ENCODE data around the gene CCDC141. TPM values are rescaled to one million over a fixed set of nuclear protein-coding genes. Genes with fewer than 3 reads are reported as not detected.

The CCDC141 gene
- total and polyA plus RNA-seq, 7 donors = under 0.01 to 8.6 (median 3.8) TPM; not detected in 1

DNA sequence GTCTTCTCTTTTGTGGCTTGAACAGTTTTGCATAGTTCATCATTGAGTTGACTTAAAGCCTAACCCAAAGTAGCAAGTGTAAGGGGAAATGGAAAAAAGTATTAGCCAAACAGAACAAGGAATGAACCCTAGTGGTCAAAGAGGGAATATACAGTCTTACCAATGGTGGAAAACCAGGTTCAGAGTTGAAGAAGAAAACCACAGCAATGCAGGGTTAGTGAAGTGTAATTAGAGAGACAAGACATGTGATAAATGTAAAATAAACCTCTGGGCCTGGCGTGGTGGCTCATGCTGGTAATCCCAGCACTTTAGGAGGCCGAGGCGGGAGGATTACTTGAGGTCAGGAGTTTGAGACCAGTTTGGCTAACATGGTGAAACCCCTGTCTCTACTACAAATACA, 245.1 kb downstream of the CCDC141 start:
- no peaks in the 10 kb centered on the region for H3K9me3 ChIP-seq
- H3K4me3 ChIP-seq = no peak overlapping the region
- no peak overlapping the region for H3K27ac ChIP-seq
- intact Hi-C loops (cut with DNase I) = no loop called here
- no peaks in the 10 kb centered on the region for H3K36me3 ChIP-seq
- H3K27me3 ChIP-seq = no peaks in the 10 kb centered on the region
- no peaks in the 10 kb centered on the region for H3K4me1 ChIP-seq
- WGBS, 2 donors = 70 to 82% methylated on average over 3 of the region's 3 CpGs
- no peak for DNase-seq
- TF ChIP-seq POLR2AphosphoS5 (IDR thresholded peaks at IDR 0.05) (no peak), POLR2A (IDR thresholded peaks at IDR 0.05) (no peak), EP300 (IDR thresholded peaks at IDR 0.05) (no peak)
- TF ChIP-seq, protein P1, sequence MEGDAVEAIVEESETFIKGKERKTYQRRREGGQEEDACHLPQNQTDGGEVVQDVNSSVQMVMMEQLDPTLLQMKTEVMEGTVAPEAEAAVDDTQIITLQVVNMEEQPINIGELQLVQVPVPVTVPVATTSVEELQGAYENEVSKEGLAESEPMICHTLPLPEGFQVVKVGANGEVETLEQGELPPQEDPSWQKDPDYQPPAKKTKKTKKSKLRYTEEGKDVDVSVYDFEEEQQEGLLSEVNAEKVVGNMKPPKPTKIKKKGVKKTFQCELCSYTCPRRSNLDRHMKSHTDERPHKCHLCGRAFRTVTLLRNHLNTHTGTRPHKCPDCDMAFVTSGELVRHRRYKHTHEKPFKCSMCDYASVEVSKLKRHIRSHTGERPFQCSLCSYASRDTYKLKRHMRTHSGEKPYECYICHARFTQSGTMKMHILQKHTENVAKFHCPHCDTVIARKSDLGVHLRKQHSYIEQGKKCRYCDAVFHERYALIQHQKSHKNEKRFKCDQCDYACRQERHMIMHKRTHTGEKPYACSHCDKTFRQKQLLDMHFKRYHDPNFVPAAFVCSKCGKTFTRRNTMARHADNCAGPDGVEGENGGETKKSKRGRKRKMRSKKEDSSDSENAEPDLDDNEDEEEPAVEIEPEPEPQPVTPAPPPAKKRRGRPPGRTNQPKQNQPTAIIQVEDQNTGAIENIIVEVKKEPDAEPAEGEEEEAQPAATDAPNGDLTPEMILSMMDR (IDR thresholded peaks at IDR 0.05) = peak in 1 of 4 experiments; percentile 9

DNA sequence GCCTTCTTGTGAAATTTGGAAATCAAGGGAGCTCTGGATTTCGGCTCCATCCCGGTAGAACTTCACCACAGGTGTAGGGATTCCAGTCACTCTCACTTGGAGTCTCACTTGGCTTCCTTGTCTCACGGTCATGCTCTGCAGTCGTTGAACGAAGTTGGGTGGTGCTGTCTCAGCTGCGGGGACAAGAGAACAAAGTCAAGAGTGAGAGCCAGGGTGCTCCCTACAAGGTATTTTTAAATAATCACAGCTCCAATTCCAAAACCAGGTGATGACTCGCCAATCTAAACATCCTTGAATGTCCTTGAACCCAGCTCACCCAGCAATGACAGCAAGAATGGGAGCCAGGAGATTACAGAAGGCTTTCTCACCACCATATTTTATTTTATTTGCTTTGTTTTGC, 249.4 kb downstream of the CCDC141 start:
- Histone ChIP-seq H3K4me1 (no peaks in the 10 kb centered on the region), H3K27me3 (no peaks in the 10 kb centered on the region), H3K4me3 (no peak overlapping the region), H3K27ac (no peak overlapping the region), H3K9me3 (no peaks in the 10 kb centered on the region), H3K36me3 (no peaks in the 10 kb centered on the region)
- TF ChIP-seq, protein P1 (IDR thresholded peaks at IDR 0.05) = no peak
- DNase-seq = no peak
- intact Hi-C loops (cut with DNase I) = no loop called here
- WGBS, 2 donors = 81 to 92% methylated on average over 7 of the region's 7 CpGs

DNA sequence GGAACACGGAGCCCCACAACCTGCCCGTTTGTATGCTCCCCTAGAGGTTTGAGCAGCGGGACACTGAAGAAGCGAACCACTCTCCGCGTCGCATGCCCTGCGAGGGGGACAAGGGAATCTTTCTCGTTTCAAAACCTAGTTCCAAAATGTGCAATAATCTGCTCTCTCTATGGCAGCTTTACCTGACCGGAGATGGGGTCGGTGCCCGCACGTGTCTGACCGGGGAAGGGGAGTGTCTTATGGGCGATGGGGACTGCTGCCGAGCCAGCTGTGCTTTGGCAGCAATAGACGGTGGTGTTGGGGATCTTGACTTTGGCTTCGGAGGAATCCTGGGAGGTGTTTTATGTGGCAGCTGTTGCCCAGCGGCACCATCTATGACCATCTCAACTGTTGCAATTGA, 250.6 kb downstream of the CCDC141 start:
- Histone ChIP-seq H3K4me1 (no peaks in the 10 kb centered on the region), H3K9me3 (no peaks in the 10 kb centered on the region), H3K4me3 (no peak overlapping the region), H3K27me3 (no peaks in the 10 kb centered on the region), H3K27ac (no peak overlapping the region), H3K36me3 (no peaks in the 10 kb centered on the region)
- no peak for DNase-seq
- TF ChIP-seq POLR2A (IDR thresholded peaks at IDR 0.05) (no peak), POLR2AphosphoS5 (IDR thresholded peaks at IDR 0.05) (no peak), EP300 (IDR thresholded peaks at IDR 0.05) (no peak)
- TF ChIP-seq, protein P1 (IDR thresholded peaks at IDR 0.05) = no peak
- intact Hi-C loops (cut with DNase I) = loop anchor here (10.0 kb wide), 1 partner anchor 945 kb away; no protein-coding TSS in a partner anchor
- WGBS, 2 donors = 91 to 94% methylated on average over 19 of the region's 19 CpGs

DNA sequence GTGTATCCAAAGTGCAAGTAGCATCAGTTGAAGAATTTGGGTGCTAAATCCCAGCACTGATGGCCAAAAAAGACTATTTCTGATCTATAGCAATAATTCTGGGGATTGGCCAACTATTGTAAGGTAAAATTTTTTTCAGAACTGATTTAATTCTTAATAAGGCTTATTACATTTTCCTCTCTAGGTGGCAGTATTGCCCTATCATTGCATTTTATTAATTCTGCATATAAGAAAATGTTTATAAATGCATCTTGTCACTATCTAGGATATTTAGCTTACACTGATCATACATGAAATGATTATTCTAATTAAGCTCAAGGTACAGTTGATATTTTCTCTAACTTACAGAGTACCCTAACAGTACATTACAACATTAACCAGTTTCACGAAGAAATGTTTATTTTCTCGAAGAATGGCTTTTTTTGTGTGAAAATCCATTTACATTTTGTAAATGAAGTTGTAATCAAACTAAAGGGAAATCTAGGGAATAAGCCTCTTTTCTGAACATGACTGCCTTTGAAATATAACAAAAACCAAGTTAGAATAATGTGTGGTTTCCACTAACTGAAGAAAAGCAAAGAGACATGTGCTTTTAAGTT, 253.8 kb downstream of the CCDC141 start:
- H3K27me3 ChIP-seq = no peaks in the 10 kb centered on the region
- 87 to 95% methylated on average over 2 of the region's 2 CpGs for WGBS, 2 donors
- no peak for DNase-seq
- no peak overlapping the region for H3K4me3 ChIP-seq
- intact Hi-C loops (cut with DNase I) = loop anchor here (1.0 to 10.0 kb wide), 2 partner anchors 118 to 949 kb away; no protein-coding TSS in a partner anchor
- H3K36me3 ChIP-seq = no peaks in the 10 kb centered on the region
- no peaks in the 10 kb centered on the region for H3K4me1 ChIP-seq
- H3K9me3 ChIP-seq = no peaks in the 10 kb centered on the region
- no peak for TF ChIP-seq POLR2A (IDR thresholded peaks at IDR 0.05)
- TF ChIP-seq, protein P1 (IDR thresholded peaks at IDR 0.05) = peak in 3 of 4 experiments; percentile 29 to 56 (median 37)
- no peak overlapping the region for H3K27ac ChIP-seq

DNA sequence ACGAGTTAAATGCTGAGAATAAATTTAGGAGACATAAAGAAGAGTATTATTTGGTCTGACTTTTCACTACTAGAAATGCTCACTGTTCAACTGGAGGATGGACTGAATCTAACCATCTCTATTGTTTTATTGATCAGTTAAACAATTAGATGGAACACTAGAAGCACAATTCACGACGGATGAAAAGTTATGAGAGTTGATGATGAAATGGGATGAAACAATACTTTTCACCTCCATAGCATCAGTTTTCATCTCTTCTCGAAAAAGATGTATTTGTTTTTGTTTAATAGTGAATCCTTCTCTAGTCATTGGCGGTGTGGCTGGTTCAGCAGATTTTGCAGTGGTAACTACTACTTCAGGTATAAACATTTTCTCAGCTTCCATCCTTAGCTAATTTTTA, 262.0 kb downstream of the CCDC141 start:
- WGBS, 2 donors = 66 to 85% methylated on average over 5 of the region's 5 CpGs

More for the DNA sequence above, 262.0 kb downstream of the CCDC141 start:
- intact Hi-C loops (cut with DNase I) = no loop called here
- Histone ChIP-seq H3K4me1 (no peaks in the 10 kb centered on the region), H3K36me3 (no peaks in the 10 kb centered on the region), H3K9me3 (no peaks in the 10 kb centered on the region), H3K27ac (no peak overlapping the region), H3K27me3 (no peaks in the 10 kb centered on the region), H3K4me3 (no peak overlapping the region)
- DNase-seq = no peak
- TF ChIP-seq EP300 (IDR thresholded peaks at IDR 0.05) = no peak
- TF ChIP-seq, protein P1 (IDR thresholded peaks at IDR 0.05) = no peak
- TF ChIP-seq POLR2AphosphoS5 (IDR thresholded peaks at IDR 0.05) = no peak
- no peak for TF ChIP-seq POLR2A (IDR thresholded peaks at IDR 0.05)
